Activated naive CD4-positive, alpha-beta T cell treated with anti-CD3 and anti-CD28 coated beads, Interleukin-2, amount 50 U/mL, for 16 hours (primary cell): ENCODE data around the gene GIT2.
"Not testable (repeated sequence)": the region's sequence is repeated elsewhere in the genome, so short reads cannot be mapped to it uniquely, and the experiment has no call there.

Source experiments
- DNase-seq: peaks from one replicate; pipeline ENCODE4 v3.0.0-alpha.2; 2020

GIT2 gene

DNA sequence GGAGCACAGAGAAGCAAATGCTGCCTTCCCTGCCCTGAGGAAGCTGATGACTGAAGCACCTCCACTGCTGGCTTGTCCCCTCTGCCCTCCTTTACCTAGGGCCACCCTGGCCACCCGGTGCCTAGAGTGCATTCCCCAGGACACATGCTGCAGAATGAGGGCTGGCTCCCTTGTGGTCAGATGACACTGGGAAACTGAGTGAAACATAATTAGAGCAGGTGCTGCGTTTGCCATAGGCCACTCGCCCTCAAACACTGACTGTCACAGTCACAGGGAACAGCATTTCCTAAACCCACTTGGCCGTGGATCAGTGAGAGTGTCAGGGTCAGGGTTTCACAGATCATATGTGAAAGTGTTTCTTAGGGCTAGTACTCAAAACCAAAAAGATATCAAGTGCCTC lies 80.1 kb downstream of the GIT2 start:
- no peak for DNase-seq

GRCh38 chr12:109915171-109916040 lies 80.8 kb downstream of the GIT2 start:
- no peak for DNase-seq

DNA sequence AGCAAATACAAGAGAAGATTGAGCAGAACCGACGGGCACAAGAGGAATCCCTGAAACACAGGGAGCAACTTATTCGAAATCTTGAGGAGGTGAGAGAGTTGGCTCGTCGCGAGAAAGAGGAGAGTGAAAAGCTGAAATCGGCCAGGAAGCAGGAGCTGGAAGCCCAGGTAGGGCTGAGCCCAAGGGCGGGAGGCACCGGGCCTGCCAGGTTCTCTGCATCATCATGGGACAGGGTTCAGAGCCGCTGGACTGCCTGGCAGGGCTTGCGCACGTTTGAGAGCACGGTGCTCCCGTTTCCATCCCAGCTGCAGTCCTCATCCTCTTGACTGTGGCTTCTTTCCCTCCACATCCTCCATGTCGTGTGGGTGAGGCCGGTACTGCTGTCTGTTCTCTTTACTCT lies 81.7 kb downstream of the GIT2 start:
- DNase-seq = no peak

DNA sequence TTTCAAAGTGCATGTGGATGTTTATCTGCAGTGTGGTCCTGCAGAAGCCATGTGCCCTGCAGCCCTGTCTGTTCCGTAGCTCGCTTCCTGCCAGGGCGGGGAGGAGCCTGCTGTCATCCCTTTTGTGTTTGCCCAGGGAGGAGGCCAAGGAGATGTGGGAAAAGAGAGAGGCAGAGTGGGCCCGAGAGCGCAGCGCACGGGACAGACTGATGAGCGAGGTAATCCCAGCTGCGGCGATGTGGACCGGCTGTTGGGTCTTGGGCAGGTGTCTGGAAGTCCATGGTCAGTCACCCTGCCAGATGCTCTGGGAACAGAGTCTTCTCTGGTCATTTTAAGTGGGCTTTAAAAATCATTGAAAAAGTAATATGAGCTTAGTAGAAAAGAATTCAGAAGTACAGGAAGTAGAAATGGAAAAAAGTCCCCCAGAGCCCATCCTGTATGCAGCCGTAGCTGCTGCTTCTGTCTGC lies 83.3 kb downstream of the GIT2 start:
- DNase-seq = no peak

GRCh38 chr12:109910969-109911348 lies 85.2 kb downstream of the GIT2 start:
- DNase-seq = no peak

DNA sequence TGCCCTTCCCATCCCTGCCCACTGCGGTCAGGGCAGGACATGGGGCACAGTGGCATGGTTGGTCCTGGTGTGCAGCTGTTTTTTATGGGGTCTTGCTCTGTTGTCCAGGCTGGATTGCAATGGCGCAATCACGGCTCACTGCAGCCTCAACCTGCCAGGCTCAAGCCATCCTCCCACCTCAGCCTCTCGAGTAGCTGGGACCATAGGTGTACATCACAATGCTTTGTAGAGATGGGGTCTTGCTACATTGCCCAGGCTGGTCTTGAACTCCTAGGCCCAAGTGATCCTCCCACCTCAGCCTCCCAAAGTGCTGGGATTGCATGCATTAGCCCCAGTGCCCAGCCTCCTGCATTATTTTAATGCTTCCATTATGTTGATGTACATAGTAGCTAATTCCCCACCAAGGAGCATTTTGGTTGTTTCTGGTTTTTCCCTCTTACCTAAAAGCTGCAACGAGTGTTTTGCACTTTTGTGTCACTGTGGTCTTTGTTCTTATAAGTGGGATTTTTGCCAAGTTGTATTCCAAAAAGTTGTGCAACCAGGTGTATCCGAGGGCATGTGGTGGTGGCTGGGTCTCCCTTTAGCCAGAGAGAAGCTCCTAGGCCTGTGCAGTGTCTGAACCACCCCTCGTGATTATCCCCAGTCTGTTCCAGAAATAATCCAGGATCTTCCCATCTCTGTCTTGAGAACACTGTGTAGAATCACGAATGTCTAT lies 85.8 kb downstream of the GIT2 start:
- no peak for DNase-seq

DNA sequence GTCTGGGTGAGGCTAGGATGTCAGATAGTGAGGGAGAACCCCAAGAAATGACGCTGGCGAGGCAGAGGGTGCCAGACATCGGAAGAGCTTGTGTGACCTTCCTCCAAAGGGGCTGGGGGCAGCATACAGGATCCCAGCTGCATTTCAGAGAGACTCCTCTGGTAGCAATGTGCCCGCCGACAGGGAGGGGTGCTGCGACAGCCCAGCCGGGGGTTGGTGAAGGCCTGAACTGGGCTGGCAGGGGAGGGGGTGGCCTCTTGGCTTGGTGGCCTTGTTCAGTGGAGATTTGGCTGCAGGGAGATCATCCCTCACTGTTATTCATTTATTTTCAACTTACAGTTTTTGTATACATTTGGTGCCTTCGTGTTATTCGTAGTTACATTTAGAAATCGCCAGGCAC lies 90.9 kb downstream of the GIT2 start:
- no peak for DNase-seq

- no peak for DNase-seq
Measured at GRCh38 chr12:109902891-109903418, 93.2 kb downstream of the GIT2 start.

- DNase-seq = no peak
Measured at GRCh38 chr12:109900752-109901580, 95.2 kb downstream of the GIT2 start.

DNA sequence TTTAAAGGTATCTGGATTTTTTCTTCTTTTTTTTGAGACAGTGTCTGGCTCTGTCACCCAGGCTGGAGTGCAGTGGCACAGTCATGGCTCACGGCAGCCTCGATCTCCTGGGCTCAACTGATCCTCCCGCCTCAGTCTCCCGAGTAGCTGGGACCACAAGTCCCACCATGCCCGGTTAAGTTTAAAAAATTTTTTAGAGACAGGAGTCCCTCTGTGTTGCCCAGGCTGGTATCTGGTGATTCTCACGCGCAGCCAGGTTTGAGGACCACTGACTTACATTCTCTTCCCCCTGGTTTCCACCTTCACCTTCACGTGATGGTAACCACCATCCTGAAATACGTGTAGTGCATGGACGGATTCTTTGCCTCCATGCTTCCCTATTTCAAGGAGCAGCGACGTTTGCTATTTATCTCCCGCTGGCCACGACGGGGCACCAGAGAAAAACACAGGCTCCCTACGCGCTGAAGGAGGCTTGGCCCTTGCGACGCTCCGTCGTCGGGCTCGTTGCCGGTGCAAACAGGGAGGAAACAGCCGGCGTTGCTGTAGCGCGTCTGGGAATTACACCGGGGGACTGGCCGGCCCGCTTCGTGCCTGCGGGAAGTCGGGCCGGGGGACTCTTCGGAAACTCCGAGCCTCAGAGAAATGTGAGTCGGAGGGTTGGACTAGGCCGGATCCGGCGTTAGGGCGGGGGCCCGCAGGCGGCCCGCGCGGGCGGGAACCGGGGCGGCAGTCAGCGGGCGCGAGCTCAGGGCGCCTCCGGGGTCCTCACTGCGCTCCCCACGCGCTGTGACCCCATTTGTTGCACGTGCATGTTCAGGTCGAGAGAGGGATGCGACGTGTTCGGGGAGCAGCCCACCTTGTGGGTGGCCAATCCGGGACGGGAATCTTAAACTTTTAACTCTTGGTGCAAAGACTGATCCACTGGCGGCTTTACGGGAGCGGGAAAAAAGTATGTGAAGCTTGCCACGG lies 96.1 kb downstream of the GIT2 start, which contains the start of gene TCHP:
Gene TCHP, plus strand, starts transcription at position 492 of the 969 bp plus-strand sequence. CDS start 2,753 bp downstream, outside the sequence.
- peak; percentile 77 for DNase-seq

DNA sequence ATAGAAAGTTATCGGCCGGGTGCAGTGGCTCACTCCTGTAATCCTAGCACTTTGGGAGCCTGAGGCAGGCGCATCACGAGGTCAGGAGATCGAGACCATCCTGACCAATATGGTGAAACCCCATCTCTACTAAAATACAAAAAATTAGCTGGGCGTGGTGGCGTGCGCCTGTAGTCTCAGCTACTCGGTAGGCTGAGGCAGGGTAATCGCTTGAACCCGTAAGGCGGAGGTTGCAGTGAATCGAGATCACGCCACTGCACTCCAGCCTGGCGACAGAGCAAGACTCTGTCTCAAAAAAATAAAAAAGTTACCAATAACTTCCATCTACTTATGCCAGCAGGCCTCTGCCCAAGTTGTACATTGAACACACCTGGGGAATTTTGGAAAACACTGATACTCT lies 96.8 kb downstream of the GIT2 start:
- DNase-seq = not testable (repeated sequence)

- DNase-seq = no peak
Measured at GRCh38 chr12:109897029-109897428, 99.1 kb downstream of the GIT2 start.

GRCh38 chr12:109896188-109896587 lies 100.0 kb downstream of the GIT2 start:
- no peak for DNase-seq

DNA sequence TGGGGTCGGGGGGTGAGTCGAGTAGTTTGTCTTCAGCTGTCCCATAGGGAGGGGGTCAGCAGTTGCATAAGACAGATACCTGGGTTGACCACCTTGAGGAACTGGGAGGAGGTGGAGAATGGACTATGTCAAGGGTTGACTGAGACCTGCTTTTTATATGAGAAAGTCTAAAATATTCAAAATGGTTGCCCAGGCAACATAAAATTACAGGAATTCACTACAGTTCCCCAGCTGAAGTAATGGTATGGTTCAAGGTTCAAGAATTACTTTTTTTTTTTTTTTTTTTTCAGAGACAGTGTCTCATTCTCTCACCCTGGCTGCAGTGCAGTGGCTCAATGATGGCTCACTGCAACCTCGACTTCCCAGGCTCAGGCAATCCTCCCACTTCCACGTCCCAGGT lies 101.2 kb downstream of the GIT2 start:
- DNase-seq = no peak

- no peak for DNase-seq
Measured at GRCh38 chr12:109893261-109893995, 102.7 kb downstream of the GIT2 start.

- no peak for DNase-seq
Measured at GRCh38 chr12:109892748-109893147, 103.4 kb downstream of the GIT2 start.

GRCh38 chr12:109892165-109892715 lies 103.9 kb downstream of the GIT2 start:
- DNase-seq = no peak

DNA sequence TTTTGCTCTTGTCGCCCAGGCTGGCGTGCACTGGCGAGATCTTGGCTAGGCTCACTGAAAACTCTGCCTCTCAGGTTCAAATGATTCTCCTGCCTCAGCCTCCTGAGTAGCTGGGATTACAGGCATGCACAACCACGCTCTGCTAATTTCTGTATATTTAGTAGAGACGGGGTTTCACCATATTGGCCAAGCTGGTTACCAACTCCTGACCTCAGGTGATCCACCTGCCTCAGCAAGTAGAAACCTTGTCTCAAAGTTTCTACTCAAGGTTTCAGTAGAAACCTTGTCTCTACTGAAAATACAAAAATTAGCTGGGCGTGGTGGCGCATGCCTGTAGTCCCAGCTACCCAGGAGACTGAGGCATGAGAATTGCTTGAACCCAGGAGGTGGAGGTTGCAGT lies 104.4 kb downstream of the GIT2 start:
- not testable (repeated sequence) for DNase-seq

GRCh38 chr12:109890620-109891170 lies 105.5 kb downstream of the GIT2 start:
- no peak for DNase-seq
